ENCODE data around the gene GSTM5. TPM values are rescaled to one million over a fixed set of nuclear protein-coding genes. Genes with fewer than 3 reads are reported as not detected.
"Not testable (repeated sequence)": the region's sequence is repeated elsewhere in the genome, so short reads cannot be mapped to it uniquely, and the experiment has no call there.

Gene GSTM5
- total RNA-seq (2014; rRNA removed; shearing (Covaris generic); ENCODE audit: low replicate concordance) = not detected in 2 replicates

DNA sequence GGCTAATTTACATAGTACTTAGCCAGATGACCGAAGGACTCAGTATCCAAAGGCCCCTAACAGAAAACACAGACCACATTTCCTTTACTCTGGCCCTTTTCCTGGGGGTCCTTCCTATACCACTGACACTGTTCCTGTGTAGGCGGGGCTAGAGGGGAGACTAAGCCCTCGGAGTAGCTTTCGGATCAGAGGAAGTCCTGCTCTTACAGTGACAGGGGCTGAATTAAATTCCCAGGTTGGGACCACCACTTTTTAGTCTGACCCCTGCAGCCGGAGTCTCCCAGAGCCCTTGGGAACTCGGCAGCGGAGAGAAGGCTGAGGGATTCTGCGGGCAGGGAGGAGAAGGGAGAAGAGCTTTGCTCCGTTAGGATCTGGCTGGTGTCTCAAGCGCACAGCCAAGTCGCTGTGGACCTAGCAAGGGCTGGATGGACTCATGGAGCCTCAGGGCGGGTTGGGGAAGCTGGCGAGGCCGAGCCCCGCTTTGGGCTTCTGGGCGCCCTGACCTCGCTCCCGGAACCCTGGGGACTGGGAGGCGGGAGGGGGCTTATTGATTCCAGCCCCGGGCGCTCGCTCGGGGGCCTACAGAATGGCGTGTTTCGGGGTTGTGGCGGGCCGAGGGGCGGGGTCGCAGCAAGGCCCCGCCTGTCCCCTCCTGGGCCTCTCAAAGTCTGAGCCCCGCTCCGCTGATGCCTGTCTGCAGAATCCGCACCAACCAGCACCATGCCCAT lies at the start of gene GSTM5:
TSS of gene GSTM5 (plus strand) at position 659 of the 728 bp plus-strand sequence. CDS start at position 721, 62 bp downstream.
- not testable (repeated sequence) for H3K27me3 ChIP-seq, H3K36me3 ChIP-seq, DNase-seq, H3K4me3 ChIP-seq
- H3K9me3 ChIP-seq = peaks cover 13% of the 10 kb centered on the region

DNA sequence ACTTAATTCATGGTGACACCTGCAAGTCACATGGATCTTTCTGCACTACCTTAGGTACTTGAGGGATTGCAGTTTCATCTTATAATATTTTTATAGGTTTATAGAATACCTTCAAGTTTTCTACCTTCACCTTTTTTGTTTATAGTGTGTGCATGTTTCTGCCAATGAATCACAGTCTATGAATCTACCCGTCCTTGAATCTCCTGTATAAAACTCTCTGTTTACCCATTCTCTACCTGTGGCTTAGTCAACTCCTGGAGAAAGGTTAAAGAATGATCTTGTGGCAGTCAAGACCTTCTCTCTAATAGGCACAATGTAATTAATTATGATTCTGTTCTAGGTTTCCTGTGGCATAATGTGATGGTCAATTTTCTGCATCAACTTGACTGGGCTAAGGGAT lies 47.4 kb upstream of the GSTM5 start:
- no peak overlapping the region for H3K4me3 ChIP-seq
- no peaks in the 10 kb centered on the region; the same call in 1 of the 2 replicates for H3K36me3 ChIP-seq
- no peaks in the 10 kb centered on the region for H3K27me3 ChIP-seq
- no peaks in the 10 kb centered on the region for H3K9me3 ChIP-seq
- no peak for DNase-seq

DNA sequence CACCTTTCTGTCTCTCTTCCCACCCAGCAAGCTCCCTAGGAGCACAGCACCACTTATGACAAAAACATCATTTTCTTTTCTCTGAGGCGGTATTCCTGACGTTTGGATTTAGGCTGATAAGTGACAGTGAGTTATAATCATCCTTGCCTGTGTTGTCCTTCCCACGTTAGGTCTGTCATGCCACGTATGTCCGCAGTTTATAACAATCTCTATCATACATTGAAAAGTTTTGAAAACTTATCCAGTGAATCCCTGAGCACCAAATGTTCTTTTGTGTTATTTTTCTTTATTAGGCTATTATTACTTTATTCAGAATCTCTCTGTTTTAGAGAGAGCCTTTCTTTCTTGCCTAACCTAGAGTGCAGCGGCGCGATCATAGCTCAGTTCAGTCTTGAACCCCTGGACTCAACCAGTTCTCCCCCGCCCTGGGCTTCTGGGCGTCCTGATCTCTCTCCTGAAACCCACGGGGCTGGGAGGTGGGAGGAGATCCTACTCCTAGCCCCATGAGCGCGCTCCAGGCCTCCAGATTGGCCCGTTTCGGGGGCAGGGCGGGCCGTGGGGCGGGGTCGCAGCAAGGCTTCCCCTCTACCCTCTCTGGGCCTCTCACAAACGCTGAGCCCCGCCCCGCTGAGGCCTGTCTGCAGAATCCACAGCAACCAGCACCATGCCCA lies 44.5 kb upstream of the GSTM5 start, which contains the start of gene GSTM2:
TSS of gene GSTM2 (plus strand) at position 606 of the 671 bp plus-strand sequence. CDS start at position 665, 59 bp downstream.
- Histone ChIP-seq H3K27me3 (no peaks in the 10 kb centered on the region), H3K9me3 (no peaks in the 10 kb centered on the region), H3K36me3 (no peaks in the 10 kb centered on the region; the same call in 1 of the 2 replicates), H3K4me3 (peak within 1 kb of the TSS; percentile 38)
- DNase-seq = peak; percentile 99

DNA sequence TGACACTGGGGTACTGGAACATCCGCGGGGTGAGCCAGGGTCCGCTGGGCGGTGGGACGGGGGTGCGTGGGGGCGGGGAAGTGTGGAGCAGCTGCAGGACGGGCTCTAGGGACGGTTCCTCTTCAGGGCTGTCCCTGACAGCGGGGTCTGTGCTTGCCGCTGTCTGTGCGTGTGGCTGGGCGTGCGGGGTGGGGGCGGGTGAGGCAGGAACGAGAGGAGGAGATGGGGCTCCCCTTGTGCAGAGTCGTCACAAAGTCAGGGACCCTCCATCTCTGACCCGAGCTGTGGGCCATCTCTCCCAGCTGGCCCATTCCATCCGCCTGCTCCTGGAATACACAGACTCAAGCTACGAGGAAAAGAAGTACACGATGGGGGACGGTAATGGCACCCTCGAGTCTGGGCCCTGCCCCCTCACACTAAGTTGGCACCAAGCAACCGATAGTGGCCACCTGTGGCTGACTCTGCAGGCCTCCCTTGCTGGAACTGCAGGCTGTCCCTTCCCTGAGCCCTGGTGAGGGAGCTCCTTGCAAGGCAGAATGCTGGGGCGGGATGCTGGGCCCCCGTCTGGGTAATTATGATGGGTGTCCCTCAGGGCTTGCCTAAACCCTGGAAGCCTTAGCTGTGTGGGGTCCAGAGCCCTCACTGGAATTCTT lies 43.8 kb upstream of the GSTM5 start:
- DNase-seq = no peak
- Histone ChIP-seq H3K36me3 (no peaks in the 10 kb centered on the region; the same call in 1 of the 2 replicates), H3K27me3 (no peaks in the 10 kb centered on the region)

DNA sequence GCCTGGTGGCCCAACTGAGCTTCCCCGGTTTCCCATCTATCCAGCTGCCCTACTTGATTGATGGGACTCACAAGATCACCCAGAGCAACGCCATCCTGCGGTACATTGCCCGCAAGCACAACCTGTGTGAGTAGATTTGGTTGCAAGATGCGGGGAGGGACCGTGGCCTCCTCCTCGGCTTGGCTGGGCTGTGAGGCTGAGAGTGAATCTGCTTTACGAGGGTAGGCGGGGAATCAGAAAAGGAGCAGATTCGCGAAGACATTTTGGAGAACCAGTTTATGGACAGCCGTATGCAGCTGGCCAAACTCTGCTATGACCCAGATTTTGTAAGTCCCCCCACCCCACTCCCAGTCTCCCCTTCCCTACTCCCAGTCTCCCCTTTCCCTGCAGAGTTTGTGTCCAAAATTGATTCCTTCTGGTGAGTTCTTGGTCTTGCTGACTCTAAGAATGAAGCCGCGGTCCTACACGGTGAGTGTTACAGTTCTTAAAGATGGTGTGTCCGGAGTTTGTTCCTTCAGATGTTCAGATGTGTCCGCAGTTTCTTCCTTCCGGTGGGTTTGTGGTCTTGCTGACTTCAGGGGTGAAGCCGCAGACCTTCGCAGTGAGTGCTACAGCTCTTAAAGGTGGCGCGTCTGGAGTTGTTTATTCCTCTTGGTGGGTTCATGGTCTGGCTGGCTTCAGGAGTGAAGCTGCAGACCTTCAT lies 42.7 kb upstream of the GSTM5 start:
- no peak overlapping the region for H3K4me3 ChIP-seq
- no peaks in the 10 kb centered on the region; the same call in 1 of the 2 replicates for H3K36me3 ChIP-seq
- no peaks in the 10 kb centered on the region for H3K27me3 ChIP-seq
- no peak for DNase-seq
- no peaks in the 10 kb centered on the region for H3K9me3 ChIP-seq

More for the DNA sequence above, 43.8 kb upstream of the GSTM5 start:
- Histone ChIP-seq H3K4me3 (peak overlapping the region; percentile 38), H3K9me3 (no peaks in the 10 kb centered on the region)

DNA sequence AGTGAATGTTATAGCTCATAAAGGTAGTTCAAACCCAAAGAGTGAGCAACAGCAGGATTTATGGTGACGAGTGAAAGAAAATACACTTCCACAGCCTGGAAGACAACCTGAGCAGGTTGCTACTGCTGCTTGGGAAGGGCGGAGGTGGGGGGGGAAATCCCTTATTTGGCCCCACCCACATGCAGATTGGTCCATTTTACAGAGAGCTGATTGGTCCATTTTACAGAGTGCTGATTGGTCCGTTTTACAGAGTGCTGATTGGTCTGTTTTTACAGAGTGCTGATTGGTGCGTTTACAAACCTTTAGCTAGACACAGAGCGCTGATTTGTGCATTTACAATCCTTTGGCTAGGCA lies 42.1 kb upstream of the GSTM5 start:
- H3K9me3 ChIP-seq, DNase-seq: not testable (repeated sequence)

DNA sequence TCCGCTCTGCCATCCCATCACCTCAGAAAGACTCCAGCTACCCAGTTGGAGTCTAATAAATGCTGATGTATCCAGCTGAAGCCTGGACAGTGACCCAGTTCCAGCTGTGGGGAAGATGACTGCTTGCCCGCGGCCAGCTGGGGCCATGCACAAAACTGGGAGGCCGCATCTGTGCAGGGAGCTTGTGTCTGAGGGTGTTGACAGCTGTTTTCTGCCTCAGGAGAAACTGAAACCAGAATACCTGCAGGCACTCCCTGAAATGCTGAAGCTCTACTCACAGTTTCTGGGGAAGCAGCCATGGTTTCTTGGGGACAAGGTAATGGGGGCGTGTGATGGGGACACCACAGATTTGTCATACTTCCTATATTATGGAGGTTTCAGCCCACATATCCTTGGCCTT lies 41.0 kb upstream of the GSTM5 start:
- Histone ChIP-seq H3K36me3 (no peaks in the 10 kb centered on the region; the same call in 1 of the 2 replicates), H3K9me3 (no peaks in the 10 kb centered on the region), H3K27me3 (no peaks in the 10 kb centered on the region), H3K4me3 (no peak overlapping the region)
- DNase-seq = no peak

More for the DNA sequence above, 42.1 kb upstream of the GSTM5 start:
- H3K36me3 ChIP-seq, H3K4me3 ChIP-seq, H3K27me3 ChIP-seq: not testable (repeated sequence)

DNA sequence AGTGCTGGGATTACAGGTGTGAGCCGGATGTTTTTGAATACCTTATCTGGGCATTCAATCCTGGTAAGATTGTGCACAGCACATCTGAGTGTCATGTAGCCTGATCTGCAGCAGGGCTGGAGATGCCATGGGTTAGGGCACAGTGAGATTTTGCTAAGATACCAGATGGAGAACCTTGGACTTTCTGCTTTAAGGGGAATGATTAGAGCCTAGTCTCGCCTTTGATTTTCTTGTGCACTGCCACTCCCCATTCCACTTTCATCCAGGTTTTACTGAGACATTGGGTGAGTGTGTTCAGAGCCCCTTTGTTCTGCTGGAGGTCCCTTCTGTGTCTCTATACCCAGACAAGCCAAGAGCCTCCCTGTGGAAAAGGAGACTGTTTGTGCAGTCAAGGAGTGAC lies 38.2 kb upstream of the GSTM5 start:
- H3K4me3 ChIP-seq, H3K9me3 ChIP-seq, DNase-seq, H3K36me3 ChIP-seq, H3K27me3 ChIP-seq: not testable (repeated sequence)

DNA sequence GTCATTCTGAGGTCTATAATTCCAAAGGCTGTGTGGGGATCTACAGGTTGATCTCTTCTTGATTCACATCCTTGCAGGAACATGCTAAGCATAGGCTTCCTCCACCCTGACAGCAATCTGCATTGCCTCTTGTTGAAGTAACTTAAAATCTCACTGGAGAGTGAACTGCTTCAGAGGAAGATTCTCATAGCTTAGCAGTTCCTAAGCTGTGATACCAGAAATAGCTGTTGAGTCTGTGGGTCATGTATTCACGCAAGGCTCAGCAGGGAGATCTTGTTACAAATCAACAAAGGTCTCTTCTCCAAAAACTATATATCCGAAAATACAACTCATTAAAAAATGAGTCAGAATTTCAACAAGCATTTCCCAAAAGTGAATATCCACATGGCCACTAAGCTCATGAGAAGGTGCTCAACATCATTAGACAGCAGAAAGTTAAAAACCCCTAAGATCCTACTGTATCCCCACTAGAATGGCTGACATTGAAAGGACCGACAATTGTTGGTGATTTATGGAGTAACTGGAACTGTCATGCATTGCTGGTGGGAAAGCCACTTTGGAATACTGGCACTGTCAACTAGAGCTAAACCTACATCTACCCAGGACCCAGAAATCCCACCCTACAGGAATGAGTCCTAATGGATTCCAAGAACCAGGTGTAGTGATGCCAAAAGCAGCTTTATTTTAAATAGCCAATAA lies 35.2 kb upstream of the GSTM5 start:
- H3K27me3 ChIP-seq, H3K4me3 ChIP-seq, DNase-seq, H3K9me3 ChIP-seq, H3K36me3 ChIP-seq: not testable (repeated sequence)

DNA sequence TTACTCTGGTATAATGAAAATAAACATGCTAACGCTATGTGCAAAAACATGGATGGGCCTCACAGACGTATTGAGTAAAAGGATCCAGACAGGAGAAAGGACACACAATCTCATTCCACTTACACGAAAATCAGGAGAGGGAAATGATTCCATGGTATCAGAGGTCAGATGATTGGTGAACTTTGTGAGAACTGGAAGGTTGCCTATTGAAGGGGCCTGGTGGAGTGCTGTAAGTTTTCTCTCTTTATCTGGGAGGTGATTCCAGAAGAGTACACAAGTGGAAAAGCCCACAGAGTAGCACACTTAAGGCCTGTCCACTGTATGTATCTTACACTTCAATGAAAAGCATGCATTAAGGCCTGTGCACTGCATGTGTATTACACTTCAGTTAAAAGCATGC lies 34.6 kb upstream of the GSTM5 start:
- Histone ChIP-seq H3K27me3 (no peaks in the 10 kb centered on the region), H3K36me3 (no peaks in the 10 kb centered on the region), H3K9me3 (no peaks in the 10 kb centered on the region), H3K4me3 (no peak overlapping the region)
- no peak for DNase-seq

DNA sequence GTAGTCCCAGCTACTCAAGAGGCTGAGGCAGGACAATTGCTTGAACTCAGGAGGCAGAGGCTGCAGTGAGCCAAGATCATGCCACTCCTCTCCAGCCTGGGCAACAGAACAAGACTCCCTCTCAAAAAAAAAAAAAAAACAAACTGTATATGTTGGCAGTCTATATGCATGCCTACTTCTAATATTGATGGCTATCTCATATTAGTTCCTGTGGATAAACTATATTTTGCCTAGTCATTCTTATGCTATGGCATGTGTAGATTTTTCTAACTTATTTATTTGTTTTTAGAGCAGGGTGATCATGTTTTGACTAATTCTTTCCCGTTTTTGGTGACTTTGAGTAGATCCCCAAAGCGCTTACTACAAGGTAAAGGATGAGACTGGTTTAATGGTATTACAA lies 33.4 kb upstream of the GSTM5 start:
- peak; percentile 76 for DNase-seq
- H3K9me3 ChIP-seq, H3K4me3 ChIP-seq, H3K27me3 ChIP-seq, H3K36me3 ChIP-seq: not testable (repeated sequence)

DNA sequence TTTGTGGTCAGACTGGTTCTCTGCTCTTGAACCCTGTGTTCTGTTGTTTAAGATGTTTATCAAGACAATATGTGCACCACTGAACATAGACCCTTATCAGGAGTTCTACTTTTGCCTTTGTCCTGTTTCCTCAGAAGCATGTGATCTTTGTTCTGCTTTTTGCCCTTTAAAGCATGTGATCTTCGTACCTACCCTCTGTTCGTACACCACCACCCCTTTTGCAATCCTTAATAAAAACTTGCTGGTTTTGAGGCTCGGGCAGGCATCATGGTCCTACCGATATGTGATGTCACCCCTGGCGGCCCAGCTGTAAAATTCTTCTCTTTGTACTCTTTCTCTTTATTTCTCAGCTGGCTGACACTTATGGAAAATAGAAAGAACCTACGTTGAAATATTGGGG lies 27.3 kb upstream of the GSTM5 start:
- H3K4me3 ChIP-seq, H3K9me3 ChIP-seq, H3K27me3 ChIP-seq, H3K36me3 ChIP-seq, DNase-seq: not testable (repeated sequence)

DNA sequence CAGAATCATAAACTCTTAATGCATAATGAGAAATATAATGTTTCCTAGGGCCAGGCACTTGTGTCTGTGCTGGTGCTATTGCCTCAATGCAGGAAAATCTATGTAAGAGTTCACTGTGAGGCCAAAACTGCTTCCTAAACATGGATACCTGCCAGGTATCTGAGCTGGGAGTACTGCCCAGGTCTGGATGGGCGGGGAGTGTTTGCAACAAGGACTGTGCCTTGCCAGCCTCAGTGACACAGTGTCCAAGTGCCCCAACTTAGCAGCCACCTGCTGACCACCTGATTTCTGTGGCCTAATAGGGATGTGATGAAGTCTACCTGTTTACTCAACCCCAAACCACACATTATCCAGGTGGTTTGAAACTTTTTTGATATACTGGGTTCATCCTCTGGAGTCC lies 26.7 kb upstream of the GSTM5 start:
- not testable (repeated sequence) for H3K27me3 ChIP-seq, H3K4me3 ChIP-seq, H3K9me3 ChIP-seq, DNase-seq
- peaks cover 16% of the 10 kb centered on the region for H3K36me3 ChIP-seq

DNA sequence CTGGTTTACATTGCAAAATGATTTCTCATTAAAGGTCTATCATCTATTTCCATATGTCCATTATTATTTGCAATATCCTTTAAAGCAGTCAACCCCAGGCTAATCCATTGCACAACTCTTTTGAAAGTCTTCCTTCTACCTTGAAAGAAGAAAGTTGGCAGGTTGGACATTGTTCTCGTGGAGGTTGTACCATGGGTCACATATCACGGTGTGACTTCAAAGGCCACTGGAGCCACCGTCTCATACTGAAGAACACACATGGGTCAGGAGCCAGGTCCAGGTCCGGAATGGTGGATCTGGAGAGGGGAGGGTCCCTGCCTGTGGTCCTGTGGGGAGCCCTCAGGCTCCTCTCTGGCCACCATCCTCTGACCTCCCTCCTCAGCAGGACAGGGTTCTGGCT lies 26.2 kb upstream of the GSTM5 start:
- H3K27me3 ChIP-seq, H3K4me3 ChIP-seq, H3K9me3 ChIP-seq, DNase-seq: not testable (repeated sequence)
- H3K36me3 ChIP-seq = peaks cover 21% of the 10 kb centered on the region

DNA sequence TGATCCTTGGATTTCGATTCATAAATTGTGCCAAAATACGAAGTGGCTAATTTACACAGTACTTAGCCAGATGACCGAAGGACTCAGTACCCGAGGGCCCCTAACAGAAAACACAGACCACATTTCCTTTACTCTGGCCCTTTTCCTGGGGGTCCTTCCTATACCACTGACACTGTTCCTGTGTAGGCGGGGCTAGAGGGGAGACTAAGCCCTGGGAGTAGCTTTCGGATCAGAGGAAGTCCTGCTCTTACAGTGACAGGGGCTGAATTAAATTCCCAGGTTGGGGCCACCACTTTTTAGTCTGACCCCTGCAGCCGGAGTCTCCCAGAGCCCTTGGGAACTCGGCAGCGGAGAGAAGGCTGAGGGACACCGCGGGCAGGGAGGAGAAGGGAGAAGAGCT lies 24.9 kb upstream of the GSTM5 start:
- not testable (repeated sequence) for H3K27me3 ChIP-seq, H3K9me3 ChIP-seq, DNase-seq
- peaks cover 30% of the 10 kb centered on the region for H3K36me3 ChIP-seq
- peak overlapping the region; percentile 67 for H3K4me3 ChIP-seq

All from MG63 (cell line).